Sigmoid colon (tissue), 4 donors: ENCODE results near the gene TTN.

Experiments
- CTCF ChIP-seq, 4 experiments: fragments of 450-650 bp in 3 of 4; fragments of 200-600 bp in 1 of 4; IDR thresholded peaks; one replicate each; pipeline ENCODE4 v1.5.1; 2016 to 2019; ENCODE audit warnings: antibody characterized with exemption in 4 of 4, mild to moderate bottlenecking in 3 of 4, moderate library complexity in 2 of 4
- EP300 ChIP-seq, 4 donors: sonication (generic); formaldehyde crosslinking; IDR thresholded peaks; one replicate each; pipeline ENCODE4 v1.6.1; 2017; ENCODE audit warnings: antibody characterized with exemption in 4 of 4
- POLR2A ChIP-seq, 2 donors: fragments of 450-650 bp; IDR thresholded peaks; one replicate each; pipeline ENCODE4 v1.6.1; 2016; ENCODE audit warnings: antibody characterized with exemption in 2 of 2, mild to moderate bottlenecking in 2 of 2, moderate library complexity in 2 of 2
- POLR2AphosphoS5 ChIP-seq, 4 donors: sonication (generic); formaldehyde crosslinking; IDR thresholded peaks; one replicate each; pipeline ENCODE4 v1.6.1; 2017; ENCODE audit warnings: antibody characterized with exemption in 4 of 4

- no peak for TF ChIP-seq CTCF (IDR thresholded peaks at IDR 0.05)
- TF ChIP-seq POLR2A (IDR thresholded peaks at IDR 0.05): no peak
- no peak for TF ChIP-seq EP300 (IDR thresholded peaks at IDR 0.05)
- no peak for TF ChIP-seq POLR2AphosphoS5 (IDR thresholded peaks at IDR 0.05)
Measured at GRCh38 chr2:178828486-178828881, 21.3 kb upstream of the TTN start.
